T-helper 1 cell (primary cell): ENCODE results near the gene PEX11G.
A peak's percentile ranks its signal among the peaks of the same experiment; 100 is the strongest.

Experiments
- DNase-seq, 5 donors: peaks; one replicate each; pipeline ENCODE4 v3.0.0-alpha.2; 2012 to 2020

PEX11G gene

DNA sequence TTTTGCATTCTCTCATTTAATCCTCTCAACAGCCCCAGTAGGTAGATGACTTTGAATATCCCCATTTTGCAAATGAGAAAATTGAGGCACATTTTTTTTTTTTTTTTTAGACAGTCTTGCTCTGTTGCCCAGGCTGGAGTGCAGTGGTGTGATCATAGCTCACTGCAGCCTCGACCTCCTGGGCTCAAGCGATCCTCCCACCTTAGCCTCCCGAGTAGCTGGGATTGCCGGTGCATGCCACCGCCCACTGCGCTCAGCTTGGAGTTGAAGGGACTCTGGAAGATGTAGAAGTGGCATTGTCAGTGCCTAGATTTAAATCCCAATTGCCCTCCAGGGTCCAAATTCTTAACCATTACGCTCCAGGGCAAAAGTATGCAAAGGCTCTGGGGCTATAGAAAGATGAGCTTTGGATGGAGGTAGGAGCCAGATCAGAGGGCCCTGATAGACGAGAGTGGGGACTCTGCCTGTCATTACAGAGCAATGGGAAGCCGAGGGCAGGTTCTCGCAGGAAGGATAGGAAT is 32.8 kb upstream of the PEX11G start:
- DNase-seq = no peak

DNA sequence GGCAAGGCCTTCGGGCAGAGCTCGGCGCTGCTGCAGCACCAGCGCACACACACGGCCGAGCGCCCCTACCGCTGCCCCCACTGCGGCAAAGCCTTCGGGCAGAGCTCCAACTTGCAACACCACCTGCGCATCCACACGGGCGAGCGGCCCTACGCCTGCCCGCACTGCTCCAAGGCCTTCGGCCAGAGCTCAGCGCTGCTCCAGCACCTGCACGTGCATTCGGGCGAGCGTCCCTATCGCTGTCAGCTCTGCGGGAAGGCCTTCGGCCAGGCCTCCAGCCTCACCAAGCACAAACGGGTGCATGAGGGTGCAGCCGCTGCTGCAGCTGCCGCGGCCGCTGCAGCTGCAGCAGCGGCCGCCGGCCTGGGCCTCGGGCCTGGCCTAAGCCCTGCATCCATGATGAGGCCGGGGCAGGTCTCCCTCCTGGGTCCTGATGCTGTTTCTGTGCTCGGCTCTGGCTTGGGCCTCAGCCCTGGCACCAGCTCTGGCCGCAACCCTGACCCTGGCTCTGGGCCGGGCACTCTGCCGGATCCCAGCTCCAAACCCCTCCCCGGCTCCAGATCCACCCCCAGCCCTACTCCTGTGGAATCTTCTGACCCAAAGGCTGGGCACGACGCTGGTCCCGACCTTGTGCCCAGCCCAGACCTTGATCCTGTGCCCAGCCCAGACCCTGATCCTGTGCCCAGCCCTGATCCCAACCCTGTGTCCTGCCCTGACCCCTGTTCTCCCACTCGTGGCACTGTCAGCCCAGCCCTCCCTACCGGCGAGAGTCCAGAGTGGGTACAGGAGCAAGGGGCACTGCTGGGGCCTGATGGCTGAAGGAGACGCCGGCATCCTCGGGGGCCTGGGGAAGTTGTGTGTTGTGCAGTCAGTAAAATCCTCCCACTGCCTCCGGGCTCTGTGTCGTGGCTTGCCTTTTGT is 31.6 kb upstream of the PEX11G start:
- no peak for DNase-seq

DNA sequence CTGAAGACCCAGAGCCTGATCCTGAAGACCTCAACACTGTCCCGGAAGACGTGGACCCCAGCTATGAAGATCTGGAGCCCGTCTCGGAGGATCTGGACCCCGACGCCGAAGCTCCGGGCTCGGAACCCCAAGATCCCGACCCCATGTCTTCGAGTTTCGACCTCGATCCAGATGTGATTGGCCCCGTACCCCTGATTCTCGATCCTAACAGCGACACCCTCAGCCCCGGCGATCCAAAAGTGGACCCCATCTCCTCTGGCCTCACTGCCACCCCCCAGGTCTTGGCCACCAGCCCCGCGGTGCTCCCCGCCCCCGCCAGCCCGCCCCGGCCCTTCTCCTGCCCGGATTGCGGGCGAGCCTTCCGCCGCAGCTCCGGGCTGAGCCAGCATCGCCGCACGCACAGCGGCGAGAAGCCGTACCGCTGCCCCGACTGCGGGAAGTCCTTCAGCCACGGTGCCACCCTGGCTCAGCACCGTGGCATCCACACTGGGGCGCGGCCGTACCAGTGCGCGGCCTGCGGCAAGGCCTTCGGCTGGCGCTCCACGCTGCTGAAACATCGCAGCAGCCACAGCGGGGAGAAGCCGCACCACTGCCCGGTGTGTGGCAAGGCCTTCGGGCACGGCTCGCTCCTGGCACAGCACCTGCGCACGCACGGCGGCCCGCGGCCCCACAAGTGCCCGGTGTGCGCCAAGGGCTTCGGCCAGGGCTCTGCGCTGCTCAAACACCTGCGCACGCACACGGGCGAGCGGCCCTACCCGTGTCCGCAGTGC is 30.7 kb upstream of the PEX11G start:
- DNase-seq = no peak

DNA sequence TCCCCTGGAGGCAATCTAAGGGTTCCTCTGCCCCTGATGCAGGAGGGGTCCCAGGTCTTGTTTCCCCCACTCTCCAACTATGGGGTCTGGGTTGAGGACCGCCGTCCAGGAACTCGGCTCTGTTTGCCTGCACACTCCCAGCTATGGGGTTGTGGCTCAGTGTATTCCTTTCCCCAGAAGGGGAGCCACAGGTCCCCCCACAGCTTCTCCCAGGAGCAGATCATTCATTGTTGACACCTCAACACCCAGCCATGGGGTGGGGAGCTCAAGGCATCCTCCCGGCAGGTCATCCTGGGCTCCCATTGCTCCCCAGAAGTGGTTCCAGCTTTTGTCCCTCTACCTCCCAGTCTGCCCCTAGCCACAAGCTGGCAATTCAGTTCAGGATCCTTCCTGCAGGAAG is 28.0 kb upstream of the PEX11G start:
- DNase-seq = no peak

DNA sequence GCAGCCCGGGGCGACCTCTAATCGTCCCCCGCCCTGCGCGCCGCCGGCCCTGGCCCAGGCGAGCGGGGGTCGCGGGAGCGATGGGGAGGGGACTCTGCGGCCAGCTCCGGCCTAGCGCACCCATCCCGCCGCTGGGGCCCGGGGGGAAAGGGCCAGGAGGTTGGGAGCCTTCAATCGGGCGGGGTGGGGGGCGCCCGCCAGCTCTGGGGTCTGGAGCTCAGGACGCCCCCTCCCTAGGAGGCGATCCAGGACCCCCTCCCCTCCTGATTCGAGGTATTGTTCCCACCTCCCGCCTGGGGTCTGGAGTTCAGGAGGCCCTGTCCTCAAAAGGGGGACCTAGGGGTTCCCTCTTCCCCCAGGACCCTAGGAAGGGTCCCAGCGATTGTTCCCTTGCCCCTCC is 27.5 kb upstream of the PEX11G start:
- no peak for DNase-seq

DNA sequence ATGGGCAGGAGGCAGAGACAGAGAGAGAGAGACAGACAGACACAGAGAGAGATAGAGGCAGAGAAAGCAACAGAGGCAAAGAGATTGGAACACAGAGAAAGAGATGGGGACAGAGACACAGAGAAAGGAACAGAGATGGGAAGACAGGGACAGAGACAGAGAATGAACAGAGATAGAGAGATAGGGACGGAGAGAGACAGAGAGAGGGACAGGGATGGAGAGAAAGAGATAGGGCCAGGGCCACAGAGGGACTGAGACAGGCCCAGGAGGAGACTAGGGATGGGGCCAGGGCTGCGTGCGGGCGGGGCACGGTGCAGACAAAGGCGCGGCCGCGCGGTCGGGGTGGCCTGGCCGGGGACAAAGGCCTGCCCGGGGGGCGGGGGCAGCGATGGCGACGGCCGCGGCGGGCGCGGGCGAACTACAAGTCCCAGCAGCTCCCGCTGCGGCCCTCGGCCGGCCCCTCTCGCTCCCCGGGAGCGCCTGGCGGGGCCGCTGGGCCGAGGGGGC is 26.9 kb upstream of the PEX11G start, which contains the start of gene ZNF358:
TSS of gene ZNF358 (plus strand) at position 459 of the 507 bp plus-strand sequence. CDS start 3,140 bp downstream, outside the sequence.
- DNase-seq = peak in 1 of 5 donors; percentile 21

DNA sequence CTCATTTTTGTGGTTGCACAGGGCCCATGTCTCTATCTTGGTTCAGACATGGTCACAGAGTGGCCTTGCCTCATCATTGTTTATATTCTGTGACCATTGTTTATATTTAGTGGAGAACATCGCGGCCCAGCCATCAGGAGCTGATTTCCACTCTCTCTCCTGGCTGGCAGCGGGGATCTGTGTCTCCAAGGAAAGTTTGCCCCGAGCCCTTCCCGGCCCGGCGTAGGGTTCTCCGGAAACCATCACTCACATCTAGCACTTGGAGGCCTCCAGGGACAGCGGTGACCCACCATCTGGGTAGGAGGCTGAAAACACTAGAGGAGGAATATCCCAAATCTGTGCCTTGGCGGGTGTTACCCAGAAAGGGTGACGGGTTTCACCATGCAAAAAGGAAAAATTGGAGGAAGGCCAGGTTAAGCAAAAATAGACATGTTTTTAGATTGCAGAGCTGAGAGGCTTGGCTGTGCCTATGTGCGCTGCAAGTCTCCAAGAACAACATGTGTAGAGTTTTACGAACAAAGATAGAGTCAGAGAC is 26.3 kb upstream of the PEX11G start:
- no peak for DNase-seq

DNA sequence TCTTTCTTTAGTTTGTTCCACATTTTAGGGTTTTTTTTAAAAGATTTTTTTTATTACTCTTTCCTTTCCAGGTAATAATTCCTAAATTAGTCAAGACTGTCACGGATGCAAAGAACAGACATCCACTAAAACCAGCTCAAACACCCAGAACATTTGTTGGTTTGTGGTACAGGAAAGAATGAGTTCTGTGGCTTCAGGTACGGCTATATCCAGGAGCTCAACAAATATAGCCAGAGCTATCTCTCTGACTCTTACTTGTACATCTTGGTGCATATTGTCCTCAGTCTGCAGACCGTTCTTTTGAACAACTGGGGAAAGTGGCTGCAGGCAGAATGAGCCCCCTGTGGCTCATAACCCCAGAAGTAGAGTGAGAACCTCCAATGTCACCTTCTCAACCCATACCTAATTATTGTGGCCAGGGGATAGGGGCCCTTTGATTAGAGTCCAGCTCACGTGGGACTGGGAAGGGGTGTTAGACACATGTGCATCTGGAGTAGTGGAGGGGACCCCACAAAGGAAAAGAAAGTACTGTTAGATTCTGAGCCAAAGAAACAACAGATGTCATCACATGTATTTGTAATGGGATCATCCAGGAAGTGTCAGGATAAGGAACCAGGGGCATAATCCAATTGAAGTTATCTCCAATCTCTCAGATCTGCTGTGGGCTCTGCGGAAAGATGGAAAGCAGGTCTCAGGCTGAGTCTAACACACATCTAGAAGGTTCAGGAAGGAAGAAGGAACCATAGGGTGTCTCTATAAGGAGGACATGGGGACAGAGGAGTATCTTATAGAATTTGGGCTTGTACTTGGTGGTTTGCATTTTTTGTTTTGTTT is 25.2 kb upstream of the PEX11G start:
- DNase-seq = no peak

DNA sequence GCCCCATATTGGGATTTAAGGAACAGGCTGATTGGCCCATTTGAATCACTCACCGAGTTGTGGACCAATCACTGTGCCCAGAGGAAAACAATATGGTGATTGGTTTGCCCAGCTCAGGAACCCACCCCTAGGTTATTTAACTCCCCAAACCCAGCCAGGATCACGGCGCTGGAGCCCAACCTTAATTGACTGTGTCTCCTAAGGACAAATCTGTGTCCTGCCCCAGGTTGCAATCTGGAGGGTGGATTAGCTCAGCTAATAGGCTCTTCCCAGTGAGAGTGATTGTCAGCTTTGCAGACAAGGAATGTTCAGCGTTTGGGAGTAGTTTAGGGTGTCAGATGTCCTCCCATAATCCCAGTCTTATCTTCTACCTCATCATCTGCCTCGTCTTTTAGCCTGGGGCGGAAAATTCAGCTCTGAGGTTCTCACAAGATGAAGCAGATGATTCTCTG is 23.6 kb upstream of the PEX11G start:
- no peak for DNase-seq

DNA sequence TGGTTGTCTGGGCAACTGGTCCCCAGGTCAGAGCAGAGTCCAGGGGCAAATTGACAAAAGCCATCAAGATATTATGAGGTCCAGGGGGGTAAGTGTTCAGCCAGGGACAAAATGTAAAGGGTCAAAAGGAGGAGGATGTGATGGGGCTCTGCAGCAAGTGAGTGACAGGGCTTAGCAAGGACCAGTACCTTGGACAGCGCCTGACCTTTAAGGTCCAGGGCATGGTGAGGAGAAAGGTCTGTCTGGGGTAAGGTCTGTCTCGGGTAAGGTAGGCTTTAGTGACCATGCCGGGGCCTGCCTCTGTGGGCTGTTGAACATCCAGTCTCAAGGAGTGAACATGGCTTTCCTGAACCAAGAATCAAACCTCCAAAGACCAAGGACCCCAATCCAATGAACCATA is 20.8 kb upstream of the PEX11G start:
- DNase-seq = no peak

DNA sequence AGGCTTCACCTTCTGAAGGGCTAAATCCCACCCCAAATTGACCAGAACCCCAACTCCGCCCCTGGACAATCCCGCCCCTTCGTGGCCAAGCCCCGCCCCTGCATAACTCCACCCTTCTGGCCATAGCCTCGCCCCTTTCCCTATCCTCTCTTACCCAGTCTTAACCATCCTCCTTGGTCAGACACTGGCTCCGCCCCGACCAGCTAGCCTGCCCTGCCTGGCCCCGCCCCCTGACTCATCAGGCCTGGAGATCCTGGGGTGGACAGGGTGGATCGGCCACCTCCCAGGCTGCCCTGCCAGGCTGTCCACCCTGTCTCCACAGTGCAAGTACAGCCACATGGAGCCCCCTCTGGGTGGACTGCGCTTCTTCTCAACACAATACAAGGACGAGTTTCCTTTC is 19.0 kb upstream of the PEX11G start:
- DNase-seq = no peak

DNA sequence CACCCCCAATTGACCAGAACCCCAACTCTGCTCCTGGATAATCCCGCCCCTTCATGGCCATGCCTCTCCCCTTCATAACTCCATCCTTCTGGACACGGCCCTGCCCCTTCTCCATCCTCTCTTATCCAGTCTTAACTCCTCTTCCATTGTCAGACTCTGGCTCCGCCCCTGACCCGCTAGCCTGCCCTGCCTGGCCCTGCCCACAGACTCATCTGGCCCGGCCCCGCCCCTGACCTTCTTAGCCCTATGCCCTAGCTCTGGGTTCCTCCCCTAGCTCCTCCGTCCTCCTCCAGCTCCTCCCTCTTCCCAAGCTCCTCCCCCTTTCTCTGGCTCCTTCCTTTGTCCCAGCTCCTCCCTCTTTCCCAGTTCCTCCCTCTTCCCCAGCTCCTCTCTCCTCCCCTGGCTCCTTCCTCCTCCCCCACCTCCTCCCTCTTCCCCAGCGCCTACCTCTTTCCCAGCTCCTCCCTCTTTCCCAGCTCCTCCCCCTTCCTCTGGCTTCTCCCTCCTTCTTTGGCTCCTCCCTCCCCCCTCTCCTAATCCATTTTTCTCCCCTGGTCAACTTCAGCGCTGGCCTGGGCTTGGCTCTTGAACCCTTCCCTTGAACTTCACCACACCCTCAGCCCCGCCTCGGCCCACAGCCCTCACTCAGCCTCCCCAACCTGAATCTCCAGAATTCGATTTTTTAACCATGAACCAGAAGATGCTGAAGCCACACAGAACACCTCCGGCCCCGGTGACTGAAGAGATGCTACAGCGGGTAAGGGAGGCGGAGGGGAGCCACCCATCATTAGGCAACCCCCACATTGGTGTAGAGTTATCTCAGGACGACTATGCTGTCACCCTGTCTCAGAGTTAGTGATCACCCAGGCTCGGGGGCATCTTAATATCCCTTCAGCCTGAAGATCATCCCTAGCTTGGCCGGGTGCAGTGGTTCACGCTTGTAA is 17.8 kb upstream of the PEX11G start:
- peak in 1 of 5 donors; percentile 54 for DNase-seq

DNA sequence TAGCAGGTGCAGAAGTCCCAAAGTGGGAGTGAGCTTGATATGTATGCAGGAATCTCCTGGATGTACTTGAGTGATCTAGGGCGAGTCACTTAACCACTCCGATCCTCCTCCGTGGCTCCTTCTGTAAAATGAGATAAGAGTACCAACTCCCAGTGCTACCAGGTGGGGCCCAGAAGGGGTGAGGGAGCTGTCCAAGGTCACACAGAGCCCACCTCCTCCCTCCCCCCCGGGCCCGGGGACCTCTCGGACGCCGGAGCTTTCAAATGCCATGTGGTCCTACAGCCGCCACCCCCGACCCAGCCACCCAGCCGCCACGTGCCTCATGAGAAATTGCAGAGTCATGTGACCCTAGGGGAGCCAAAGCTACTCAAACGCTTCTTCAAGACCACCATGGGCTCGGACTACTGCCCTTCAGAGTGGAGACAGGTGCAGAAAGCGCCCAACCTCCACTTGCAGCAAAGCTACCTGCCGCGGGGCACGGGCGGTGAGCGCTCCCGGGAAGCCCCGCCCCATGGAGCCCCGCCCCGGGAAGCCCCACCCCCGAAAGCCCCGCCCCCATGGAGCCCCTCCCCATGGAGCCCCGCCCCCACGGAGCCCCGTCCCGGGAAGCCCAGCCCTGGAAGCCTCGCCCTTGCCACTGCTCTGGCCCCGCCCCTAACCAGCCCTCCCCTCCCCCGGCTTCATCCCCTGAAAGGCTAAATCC is 17.0 kb upstream of the PEX11G start:
- no peak for DNase-seq

DNA sequence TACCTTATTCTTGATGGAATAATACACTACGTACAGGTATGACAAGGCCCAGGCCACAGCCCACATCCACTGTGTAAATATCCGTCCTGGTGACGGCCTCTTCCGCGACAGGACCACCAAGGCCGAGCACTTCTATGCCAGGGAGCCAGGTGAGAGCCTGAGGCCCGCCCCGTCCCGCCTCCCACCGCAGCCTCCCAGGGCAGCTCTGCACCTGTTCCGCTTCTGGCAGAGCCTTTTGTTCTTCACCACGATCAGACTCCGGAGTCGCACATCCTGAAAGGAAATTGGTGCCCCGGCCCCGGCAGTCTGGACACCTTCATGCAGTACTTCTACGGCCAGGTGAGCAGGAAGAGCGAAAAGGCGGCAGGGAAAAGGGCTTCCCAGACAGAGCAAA is 16.4 kb upstream of the PEX11G start:
- no peak for DNase-seq

DNA sequence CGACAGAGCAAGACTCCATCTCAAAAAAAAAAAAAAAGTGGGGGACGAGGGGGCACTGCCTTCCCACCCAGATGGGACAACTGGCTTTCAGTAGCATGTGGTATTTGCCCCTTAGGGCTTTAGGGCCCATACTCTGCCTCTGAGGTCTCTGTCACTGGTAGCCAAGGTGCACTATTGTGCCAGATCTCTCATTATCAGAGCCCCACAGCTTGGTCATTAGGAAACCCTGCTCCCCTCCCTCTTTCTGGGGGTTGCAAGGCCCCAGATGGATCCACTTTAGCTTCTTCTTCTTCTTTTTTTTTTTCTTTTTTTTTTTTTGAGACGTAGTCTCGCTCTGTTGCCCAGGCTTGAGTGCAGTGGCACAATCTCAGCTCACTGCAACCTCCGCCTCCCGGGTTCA is 15.8 kb upstream of the PEX11G start:
- DNase-seq = no peak

DNA sequence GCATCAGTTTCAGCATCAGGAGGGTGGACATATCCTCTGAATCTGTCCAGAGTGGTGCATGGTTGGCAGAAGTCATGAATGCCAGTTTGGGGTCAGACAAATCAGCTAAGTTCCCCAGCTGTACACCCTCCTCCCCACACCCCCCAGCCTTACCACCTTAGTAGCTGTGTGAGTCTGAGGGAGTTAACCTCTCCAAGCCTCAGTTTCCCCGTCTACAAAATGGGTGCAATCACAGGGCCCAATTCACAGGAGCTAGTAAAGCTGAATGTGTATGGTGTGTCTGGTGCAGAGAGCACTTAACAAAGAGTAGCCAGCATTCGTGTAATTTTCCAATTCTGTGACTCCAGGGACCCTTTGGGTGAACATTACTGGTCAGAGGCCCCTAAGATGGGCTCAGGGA is 13.7 kb upstream of the PEX11G start:
- no peak for DNase-seq

DNA sequence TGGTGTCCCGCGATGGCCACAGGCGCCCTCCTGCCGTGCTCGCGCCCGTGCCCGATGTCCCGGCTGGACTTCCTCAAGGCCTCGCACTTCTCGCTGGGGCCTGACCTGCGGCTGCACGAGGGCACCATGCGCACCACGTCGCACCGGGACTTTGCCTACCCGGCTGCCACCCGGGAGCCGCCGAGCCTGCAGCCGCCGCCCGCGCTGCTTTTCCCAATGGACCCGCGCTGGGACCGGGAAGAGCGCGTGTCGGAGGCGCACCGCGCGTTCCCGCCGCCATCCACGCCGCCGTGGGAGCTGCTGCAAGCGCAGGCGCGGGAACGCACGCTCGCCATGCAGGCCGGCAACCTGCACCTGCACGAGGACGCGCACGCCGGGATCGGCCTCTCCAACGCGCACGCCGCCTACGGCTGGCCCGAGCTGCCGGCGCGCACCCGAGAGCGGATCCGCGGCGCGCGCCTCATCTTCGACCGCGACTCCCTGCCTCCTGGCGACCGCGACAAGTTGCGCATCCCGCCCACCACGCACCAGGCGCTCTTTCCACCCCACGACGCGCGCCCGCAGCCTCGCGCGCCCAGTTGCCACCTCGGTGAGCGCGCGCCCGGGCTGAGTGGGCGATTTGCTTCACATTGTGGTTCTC is 12.1 kb upstream of the PEX11G start:
- peak in 1 of 5 donors; percentile 57 for DNase-seq

DNA sequence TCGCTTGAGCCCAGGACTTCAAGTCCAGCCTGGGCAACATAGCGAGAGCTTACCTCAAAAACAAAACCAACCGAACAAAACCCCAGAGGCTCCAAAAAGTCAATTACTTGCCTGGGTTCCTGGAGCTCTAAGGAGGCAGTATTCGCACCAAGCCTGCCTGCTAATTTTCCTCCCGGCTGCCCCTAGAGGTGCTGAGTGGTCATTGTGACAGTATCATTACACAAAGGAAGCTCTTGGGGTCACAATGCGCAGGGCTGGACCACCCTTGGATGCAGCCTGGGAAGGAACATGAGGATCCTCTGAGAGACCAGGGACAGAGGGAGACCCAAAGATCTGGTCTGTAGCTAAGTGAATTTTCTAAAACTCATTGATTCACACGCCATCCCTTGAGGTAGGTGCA is 8.5 kb upstream of the PEX11G start:
- no peak for DNase-seq

DNA sequence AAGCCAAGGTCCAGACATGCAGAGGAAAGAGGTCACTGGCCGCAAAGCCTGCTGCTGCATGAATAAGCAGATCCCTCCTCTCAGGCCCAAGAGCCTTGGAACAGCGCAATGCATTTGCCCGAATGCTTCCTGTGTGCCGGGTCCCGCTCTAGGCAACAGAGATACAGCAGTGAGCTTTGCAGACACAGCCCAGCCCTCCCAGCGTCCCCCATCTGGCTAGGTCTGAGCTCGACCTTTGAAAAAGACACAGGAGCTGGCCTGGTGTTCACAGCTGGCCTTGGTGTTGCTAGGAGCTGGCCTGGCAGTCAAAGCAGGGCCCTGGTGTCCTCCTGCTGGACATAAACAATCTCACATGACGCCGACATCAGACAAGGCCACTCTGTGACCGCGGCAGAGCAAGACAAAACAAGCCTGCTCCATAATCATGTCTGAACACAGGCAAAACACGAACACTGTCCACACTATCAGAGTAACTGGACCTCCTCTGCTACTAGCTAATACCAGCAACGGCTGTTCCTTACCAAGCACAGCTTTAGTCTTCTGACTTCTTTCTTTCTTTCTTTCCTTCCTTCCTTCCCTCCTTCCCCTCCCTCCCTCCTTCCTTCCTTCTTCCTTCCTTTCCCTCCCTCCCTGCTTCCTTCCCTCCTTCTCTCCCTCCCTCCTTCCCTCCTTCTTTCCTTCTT is 5.7 kb upstream of the PEX11G start:
- DNase-seq = no peak
